GM12872 (cell line): ENCODE data around the gene PRKG1.

Experiments
- CTCF ChIP-seq: IDR thresholded peaks from 3 replicates; pipeline ENCODE4 v1.5.1; 2011; ENCODE audit warnings: low read depth, mild to moderate bottlenecking, low read length, moderate library complexity; ENCODE audit not compliant: insufficient read depth

PRKG1 gene

GRCh38 chr10:51706225-51706624, 631.9 kb downstream of the PRKG1 start:
- no peak for TF ChIP-seq CTCF

GRCh38 chr10:51707392-51707791, 633.1 kb downstream of the PRKG1 start:
- no peak for TF ChIP-seq CTCF

- TF ChIP-seq CTCF, result no peak
Observed at GRCh38 chr10:51707821-51708424, 633.6 kb downstream of the PRKG1 start.

GRCh38 chr10:51708609-51709008, 634.3 kb downstream of the PRKG1 start:
- no peak for TF ChIP-seq CTCF

GRCh38 chr10:51709324-51709972, 635.2 kb downstream of the PRKG1 start:
- no peak for TF ChIP-seq CTCF

GRCh38 chr10:51711519-51711891, 637.2 kb downstream of the PRKG1 start:
- TF ChIP-seq CTCF, result no peak

GRCh38 chr10:51716981-51717380, 642.7 kb downstream of the PRKG1 start:
- no peak for TF ChIP-seq CTCF
